SK-N-SH treated with all-trans-retinoic acid at 6 μM for 48 hours (cell line): ENCODE data around the gene EPB41L1.
A peak's percentile ranks its signal among the peaks of the same experiment; 100 is the strongest.

Experiments used
- ATAC-seq: fragments of 200-7000 bp; cut with Tn5 transposase; 3 replicates; pipeline ENCODE4 v1.9.1; 2020; ENCODE audit warnings: mild to moderate bottlenecking, moderate library complexity
- CSDC2 ChIP-seq: fragments of 250-450 bp; sonication (Bioruptor Pico); IDR thresholded peaks from 2 replicates; pipeline ENCODE4 v1.5.0; 2020; ENCODE audit warnings: mild to moderate bottlenecking, moderate library complexity
- ESRRG ChIP-seq: fragments of 250-450 bp; sonication (Bioruptor Pico); IDR thresholded peaks from 2 replicates; pipeline ENCODE4 v1.6.1; 2021; ENCODE audit warnings: mild to moderate bottlenecking
- GLIS3 ChIP-seq: fragments of 250-450 bp; sonication (Bioruptor Pico); IDR thresholded peaks from 2 replicates; pipeline ENCODE4 v1.5.0; 2020; ENCODE audit warnings: mild to moderate bottlenecking, moderate library complexity
- ISL1 ChIP-seq: fragments of 250-450 bp; sonication (Bioruptor Pico); IDR thresholded peaks from 2 replicates; pipeline ENCODE4 v2.1.2; 2022; ENCODE audit warnings: mild to moderate bottlenecking, moderate library complexity
- OSR1 ChIP-seq: fragments of 250-450 bp; sonication (Bioruptor Pico); IDR thresholded peaks from 2 replicates; pipeline ENCODE4 v1.8.0; 2022; ENCODE audit warnings: moderate library complexity, mild to moderate bottlenecking, inconsistent platforms
- PPARA ChIP-seq: fragments of 250-450 bp; sonication (Bioruptor Pico); IDR thresholded peaks from 2 replicates; pipeline ENCODE4 v1.5.0; 2020; ENCODE audit warnings: mild to moderate bottlenecking, borderline replicate concordance
- RARB ChIP-seq: fragments of 250-450 bp; sonication (Bioruptor Pico); IDR thresholded peaks from 2 replicates; pipeline ENCODE4 v1.8.0; 2021; ENCODE audit warnings: mild to moderate bottlenecking, moderate library complexity
- SNAI2 ChIP-seq: fragments of 250-450 bp; sonication (Bioruptor Pico); IDR thresholded peaks from 2 replicates; pipeline ENCODE4 v1.5.0; 2020; ENCODE audit warnings: mild to moderate bottlenecking, moderate library complexity
- TOX ChIP-seq: fragments of 250-450 bp; sonication (Bioruptor Pico); IDR thresholded peaks from 2 replicates; pipeline ENCODE4 v1.8.0; 2021; ENCODE audit warnings: mild to moderate bottlenecking, moderate library complexity, borderline replicate concordance
- ZC3H10 ChIP-seq: fragments of 250-450 bp; sonication (Bioruptor Pico); IDR thresholded peaks from 2 replicates; pipeline ENCODE4 v1.5.1; 2021; ENCODE audit warnings: mild to moderate bottlenecking, moderate library complexity
- ZFP3 ChIP-seq: fragments of 250-450 bp; sonication (Bioruptor Pico); IDR thresholded peaks from 2 replicates; pipeline ENCODE4 v1.5.0; 2020; ENCODE audit warnings: mild to moderate bottlenecking, moderate library complexity
- ZFP30 ChIP-seq: fragments of 450-650 bp; formaldehyde crosslinking; IDR thresholded peaks from 2 replicates; pipeline ENCODE4 v1.5.0; 2022; ENCODE audit warnings: mild to moderate bottlenecking, moderate library complexity
- ZNF565 ChIP-seq: fragments of 450-650 bp; formaldehyde crosslinking; conservative IDR thresholded peaks from 2 replicates; pipeline ENCODE4 v1.5.0; 2020; ENCODE audit warnings: low read depth, mild to moderate bottlenecking, moderate library complexity
- ZNF70 ChIP-seq: fragments of 450-650 bp; formaldehyde crosslinking; IDR thresholded peaks from 2 replicates; pipeline ENCODE4 v1.5.0; 2020; ENCODE audit warnings: mild to moderate bottlenecking, moderate library complexity
- ZNF8 ChIP-seq: fragments of 450-650 bp; formaldehyde crosslinking; IDR thresholded peaks from 2 replicates; pipeline ENCODE4 v1.5.0; 2020; ENCODE audit warnings: mild to moderate bottlenecking, moderate library complexity
- TF ChIP-seq, protein P1 (sequence below): fragments of 250-450 bp; sonication (Bioruptor Pico); IDR thresholded peaks from 2 replicates; pipeline ENCODE4 v1.5.1; 2020; ENCODE audit warnings: low read depth, mild to moderate bottlenecking, moderate library complexity
- TF ChIP-seq, protein P2 (sequence below): fragments of 250-450 bp; sonication (Bioruptor Pico); IDR thresholded peaks from 2 replicates; pipeline ENCODE4 v1.8.0; 2021; ENCODE audit warnings: low read depth, mild to moderate bottlenecking, moderate library complexity, borderline replicate concordance
- TF ChIP-seq, protein P3 (sequence below): fragments of 250-450 bp; sonication (Bioruptor Pico); IDR thresholded peaks from 2 replicates; pipeline ENCODE4 v1.5.1; 2021; ENCODE audit warnings: mild to moderate bottlenecking, moderate library complexity
- TF ChIP-seq, protein P4 (sequence below): fragments of 250-450 bp; sonication (Bioruptor Pico); IDR thresholded peaks from 2 replicates; pipeline ENCODE4 v1.5.0; 2020; ENCODE audit warnings: mild to moderate bottlenecking, moderate library complexity
- TF ChIP-seq, protein P5 (sequence below): fragments of 250-450 bp; sonication (Bioruptor Pico); IDR thresholded peaks from 2 replicates; pipeline ENCODE4 v1.8.0; 2020; ENCODE audit warnings: mild to moderate bottlenecking, moderate library complexity, borderline replicate concordance

The EPB41L1 gene

DNA sequence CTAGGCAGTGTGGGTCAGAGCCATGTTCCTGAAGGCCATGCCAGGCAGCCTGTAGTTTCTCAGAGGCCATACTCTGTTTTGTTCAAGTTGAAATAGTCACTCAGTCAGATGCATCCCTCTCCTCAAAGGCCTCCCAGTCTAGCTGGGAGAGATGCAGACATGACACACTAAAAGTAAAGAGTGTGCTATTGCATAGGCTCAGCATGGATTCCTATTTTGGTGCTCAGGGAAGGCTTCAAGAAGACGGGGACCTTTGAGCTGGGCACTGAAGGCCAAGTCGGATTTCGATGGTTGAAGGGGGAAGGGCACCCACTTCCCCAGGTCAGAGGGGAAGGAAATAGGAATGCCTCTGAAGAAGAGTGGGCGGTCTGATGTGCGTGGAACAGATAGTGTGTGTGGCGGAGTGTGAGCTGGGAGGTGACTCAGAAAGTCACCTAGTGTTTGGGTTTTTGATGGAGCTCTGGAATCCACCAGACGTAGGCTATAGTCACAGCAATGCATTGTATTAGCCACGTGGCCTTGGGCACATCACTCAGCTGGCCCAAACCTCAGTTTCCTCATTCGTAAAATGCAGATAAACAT lies 3.7 kb downstream of the EPB41L1 start:
- TF ChIP-seq ZNF565 (no peak), OSR1 (CRISPR knock-in tag) (no peak), ZNF8 (no peak), CSDC2 (no peak), TOX (no peak), SNAI2 (CRISPR knock-in tag) (no peak)
- TF ChIP-seq, protein P1, sequence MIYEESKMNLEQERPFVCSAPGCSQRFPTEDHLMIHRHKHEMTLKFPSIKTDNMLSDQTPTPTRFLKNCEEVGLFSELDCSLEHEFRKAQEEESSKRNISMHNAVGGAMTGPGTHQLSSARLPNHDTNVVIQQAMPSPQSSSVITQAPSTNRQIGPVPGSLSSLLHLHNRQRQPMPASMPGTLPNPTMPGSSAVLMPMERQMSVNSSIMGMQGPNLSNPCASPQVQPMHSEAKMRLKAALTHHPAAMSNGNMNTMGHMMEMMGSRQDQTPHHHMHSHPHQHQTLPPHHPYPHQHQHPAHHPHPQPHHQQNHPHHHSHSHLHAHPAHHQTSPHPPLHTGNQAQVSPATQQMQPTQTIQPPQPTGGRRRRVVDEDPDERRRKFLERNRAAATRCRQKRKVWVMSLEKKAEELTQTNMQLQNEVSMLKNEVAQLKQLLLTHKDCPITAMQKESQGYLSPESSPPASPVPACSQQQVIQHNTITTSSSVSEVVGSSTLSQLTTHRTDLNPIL: no peak
- TF ChIP-seq, protein P2, sequence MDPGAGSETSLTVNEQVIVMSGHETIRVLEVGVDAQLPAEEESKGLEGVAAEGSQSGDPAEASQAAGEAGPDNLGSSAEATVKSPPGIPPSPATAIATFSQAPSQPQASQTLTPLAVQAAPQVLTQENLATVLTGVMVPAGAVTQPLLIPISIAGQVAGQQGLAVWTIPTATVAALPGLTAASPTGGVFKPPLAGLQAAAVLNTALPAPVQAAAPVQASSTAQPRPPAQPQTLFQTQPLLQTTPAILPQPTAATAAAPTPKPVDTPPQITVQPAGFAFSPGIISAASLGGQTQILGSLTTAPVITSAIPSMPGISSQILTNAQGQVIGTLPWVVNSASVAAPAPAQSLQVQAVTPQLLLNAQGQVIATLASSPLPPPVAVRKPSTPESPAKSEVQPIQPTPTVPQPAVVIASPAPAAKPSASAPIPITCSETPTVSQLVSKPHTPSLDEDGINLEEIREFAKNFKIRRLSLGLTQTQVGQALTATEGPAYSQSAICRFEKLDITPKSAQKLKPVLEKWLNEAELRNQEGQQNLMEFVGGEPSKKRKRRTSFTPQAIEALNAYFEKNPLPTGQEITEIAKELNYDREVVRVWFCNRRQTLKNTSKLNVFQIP (CRISPR knock-in tag): no peak
- TF ChIP-seq, protein P3, sequence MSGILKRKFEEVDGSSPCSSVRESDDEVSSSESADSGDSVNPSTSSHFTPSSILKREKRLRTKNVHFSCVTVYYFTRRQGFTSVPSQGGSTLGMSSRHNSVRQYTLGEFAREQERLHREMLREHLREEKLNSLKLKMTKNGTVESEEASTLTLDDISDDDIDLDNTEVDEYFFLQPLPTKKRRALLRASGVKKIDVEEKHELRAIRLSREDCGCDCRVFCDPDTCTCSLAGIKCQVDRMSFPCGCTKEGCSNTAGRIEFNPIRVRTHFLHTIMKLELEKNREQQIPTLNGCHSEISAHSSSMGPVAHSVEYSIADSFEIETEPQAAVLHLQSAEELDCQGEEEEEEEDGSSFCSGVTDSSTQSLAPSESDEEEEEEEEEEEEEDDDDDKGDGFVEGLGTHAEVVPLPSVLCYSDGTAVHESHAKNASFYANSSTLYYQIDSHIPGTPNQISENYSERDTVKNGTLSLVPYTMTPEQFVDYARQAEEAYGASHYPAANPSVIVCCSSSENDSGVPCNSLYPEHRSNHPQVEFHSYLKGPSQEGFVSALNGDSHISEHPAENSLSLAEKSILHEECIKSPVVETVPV (CRISPR knock-in tag): no peak
- ATAC-seq: no peak

DNA sequence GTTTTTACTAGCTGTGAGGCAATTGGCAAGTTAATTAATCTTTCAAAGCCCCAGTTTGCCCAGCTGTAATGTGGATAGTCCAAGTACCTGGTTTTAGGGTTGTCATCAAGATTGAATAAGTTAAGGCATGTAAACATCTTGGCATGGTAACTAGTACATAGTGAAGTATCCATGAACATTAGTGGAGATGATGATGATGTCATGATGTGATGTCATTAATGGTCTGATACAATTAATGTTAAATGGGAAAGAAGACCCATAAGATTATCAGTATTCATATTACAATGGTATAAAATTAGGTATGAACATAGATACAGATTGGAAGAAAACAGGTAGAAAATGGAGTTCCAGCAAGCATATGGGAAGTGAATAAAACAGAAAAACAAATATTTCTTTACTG lies 5.3 kb downstream of the EPB41L1 start:
- no peak for ATAC-seq
- TF ChIP-seq CSDC2: no peak
- no peak for TF ChIP-seq ZNF8
- TF ChIP-seq, protein P4, sequence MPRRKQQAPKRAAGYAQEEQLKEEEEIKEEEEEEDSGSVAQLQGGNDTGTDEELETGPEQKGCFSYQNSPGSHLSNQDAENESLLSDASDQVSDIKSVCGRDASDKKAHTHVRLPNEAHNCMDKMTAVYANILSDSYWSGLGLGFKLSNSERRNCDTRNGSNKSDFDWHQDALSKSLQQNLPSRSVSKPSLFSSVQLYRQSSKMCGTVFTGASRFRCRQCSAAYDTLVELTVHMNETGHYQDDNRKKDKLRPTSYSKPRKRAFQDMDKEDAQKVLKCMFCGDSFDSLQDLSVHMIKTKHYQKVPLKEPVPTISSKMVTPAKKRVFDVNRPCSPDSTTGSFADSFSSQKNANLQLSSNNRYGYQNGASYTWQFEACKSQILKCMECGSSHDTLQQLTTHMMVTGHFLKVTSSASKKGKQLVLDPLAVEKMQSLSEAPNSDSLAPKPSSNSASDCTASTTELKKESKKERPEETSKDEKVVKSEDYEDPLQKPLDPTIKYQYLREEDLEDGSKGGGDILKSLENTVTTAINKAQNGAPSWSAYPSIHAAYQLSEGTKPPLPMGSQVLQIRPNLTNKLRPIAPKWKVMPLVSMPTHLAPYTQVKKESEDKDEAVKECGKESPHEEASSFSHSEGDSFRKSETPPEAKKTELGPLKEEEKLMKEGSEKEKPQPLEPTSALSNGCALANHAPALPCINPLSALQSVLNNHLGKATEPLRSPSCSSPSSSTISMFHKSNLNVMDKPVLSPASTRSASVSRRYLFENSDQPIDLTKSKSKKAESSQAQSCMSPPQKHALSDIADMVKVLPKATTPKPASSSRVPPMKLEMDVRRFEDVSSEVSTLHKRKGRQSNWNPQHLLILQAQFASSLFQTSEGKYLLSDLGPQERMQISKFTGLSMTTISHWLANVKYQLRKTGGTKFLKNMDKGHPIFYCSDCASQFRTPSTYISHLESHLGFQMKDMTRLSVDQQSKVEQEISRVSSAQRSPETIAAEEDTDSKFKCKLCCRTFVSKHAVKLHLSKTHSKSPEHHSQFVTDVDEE (CRISPR knock-in tag): no peak
- TF ChIP-seq ZNF70 (CRISPR knock-in tag): no peak
- TF ChIP-seq ISL1 (CRISPR knock-in tag): no peak
- TF ChIP-seq, protein P5, sequence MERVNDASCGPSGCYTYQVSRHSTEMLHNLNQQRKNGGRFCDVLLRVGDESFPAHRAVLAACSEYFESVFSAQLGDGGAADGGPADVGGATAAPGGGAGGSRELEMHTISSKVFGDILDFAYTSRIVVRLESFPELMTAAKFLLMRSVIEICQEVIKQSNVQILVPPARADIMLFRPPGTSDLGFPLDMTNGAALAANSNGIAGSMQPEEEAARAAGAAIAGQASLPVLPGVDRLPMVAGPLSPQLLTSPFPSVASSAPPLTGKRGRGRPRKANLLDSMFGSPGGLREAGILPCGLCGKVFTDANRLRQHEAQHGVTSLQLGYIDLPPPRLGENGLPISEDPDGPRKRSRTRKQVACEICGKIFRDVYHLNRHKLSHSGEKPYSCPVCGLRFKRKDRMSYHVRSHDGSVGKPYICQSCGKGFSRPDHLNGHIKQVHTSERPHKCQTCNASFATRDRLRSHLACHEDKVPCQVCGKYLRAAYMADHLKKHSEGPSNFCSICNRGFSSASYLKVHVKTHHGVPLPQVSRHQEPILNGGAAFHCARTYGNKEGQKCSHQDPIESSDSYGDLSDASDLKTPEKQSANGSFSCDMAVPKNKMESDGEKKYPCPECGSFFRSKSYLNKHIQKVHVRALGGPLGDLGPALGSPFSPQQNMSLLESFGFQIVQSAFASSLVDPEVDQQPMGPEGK (CRISPR knock-in tag): no peak
- no peak for TF ChIP-seq ZFP30 (CRISPR knock-in tag)
- no peak for TF ChIP-seq ESRRG (CRISPR knock-in tag)
- no peak for TF ChIP-seq ZNF565
- TF ChIP-seq PPARA (CRISPR knock-in tag): no peak
- no peak for TF ChIP-seq GLIS3 (CRISPR knock-in tag)
- TF ChIP-seq, protein P2 (CRISPR knock-in tag): no peak
- no peak for TF ChIP-seq SNAI2 (CRISPR knock-in tag)
- TF ChIP-seq RARB: no peak
- TF ChIP-seq TOX: no peak
- no peak for TF ChIP-seq ZFP3 (CRISPR knock-in tag)

DNA sequence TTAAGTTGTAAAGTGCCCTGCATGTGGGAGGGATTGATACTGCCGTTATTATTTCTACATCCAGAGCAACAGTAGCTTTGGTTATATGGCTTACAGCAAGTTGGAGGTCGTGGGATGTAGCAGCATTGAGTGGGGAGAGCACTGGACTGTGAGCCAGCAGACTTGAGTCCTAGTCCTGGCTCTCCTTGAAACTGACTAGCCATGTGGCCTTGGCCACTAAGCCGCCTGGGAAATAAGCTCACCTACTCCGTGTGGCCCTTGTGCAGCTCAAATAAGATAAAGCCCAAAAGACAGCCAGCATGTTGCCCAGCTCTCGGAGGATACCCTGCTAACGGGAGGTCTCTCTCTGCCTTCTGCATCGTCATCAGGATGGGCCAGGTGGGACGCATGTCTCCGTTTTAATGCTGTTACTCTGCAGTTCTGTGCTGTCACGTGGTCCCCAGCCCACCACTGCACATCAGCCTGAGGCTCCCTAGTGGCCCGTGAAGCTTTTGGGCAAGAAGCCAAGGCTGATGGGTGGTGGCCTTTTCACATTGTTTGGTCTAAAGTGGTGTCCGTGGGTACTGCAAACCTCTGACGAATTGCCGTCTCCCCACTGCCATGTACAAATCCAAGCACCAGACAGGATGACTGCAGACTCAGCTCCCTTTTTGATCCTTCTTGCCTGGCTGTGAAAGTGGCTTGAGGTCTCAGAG lies 7.9 kb downstream of the EPB41L1 start:
- ATAC-seq: peak; percentile 28; the same call in 2 of the 3 replicates
- TF ChIP-seq, protein P3 (CRISPR knock-in tag): no peak
- TF ChIP-seq ISL1 (CRISPR knock-in tag): no peak
- TF ChIP-seq ZC3H10: no peak
- TF ChIP-seq, protein P5 (CRISPR knock-in tag): no peak
- no peak for TF ChIP-seq OSR1 (CRISPR knock-in tag)
